Measurements from ENCODE around the gene DEAF1.

Gene DEAF1

DNA sequence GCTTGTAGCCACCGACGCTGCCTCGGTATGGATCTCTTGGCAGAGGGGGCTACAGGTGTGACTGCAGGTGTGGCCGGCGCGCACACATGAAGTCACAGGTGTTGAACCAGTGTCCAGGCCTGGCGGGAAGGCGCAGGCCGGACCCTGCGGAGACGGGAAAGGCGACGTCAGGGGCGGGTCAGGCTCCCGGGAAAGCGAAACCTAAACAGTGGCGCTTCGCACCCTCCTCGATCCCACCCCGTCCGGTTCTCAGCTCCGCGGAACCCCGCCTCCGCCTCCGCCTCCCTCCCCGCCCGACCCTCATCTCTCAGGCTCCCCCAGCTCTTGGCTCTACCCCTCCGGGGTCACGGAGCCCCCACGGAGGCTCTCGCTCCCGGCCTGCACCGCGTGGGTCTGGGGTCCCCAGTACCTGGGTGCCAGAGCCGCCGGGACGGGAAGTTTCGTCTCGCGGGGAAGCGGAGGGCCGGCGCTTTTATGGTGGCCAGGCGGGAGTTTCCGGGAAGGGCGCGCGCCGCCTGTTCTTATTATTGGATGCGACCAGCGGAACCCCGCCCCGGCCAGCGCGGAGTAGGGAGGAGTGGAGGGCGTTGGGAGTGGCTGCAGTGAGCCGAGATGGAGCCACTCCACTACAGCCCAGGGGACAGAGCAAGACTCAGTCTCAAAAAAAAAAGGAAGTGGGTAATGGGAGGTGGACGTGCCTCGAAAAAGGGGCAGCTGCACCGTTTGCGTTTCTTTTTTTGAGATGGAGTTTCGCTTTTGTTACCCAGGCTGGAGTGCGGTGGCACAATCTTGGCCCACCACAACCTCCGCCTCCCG, 79.3 kb downstream of the DEAF1 start, which contains the start of gene IRF7:
TSS of gene IRF7 (minus strand) at position 447 of the 816 bp plus-strand sequence. CDS start 586 bp downstream, outside the sequence.
- peak; percentile 73 for DNase-seq (ENCODE audit: low read depth)
- peak within 1 kb of the TSS; percentile 59 for H3K4me3 ChIP-seq (ENCODE audit: low read depth, low read length)
- TF ChIP-seq, protein P1, sequence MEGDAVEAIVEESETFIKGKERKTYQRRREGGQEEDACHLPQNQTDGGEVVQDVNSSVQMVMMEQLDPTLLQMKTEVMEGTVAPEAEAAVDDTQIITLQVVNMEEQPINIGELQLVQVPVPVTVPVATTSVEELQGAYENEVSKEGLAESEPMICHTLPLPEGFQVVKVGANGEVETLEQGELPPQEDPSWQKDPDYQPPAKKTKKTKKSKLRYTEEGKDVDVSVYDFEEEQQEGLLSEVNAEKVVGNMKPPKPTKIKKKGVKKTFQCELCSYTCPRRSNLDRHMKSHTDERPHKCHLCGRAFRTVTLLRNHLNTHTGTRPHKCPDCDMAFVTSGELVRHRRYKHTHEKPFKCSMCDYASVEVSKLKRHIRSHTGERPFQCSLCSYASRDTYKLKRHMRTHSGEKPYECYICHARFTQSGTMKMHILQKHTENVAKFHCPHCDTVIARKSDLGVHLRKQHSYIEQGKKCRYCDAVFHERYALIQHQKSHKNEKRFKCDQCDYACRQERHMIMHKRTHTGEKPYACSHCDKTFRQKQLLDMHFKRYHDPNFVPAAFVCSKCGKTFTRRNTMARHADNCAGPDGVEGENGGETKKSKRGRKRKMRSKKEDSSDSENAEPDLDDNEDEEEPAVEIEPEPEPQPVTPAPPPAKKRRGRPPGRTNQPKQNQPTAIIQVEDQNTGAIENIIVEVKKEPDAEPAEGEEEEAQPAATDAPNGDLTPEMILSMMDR (IDR thresholded peaks at IDR 0.05; ENCODE audit: control insufficient read depth, extremely low read depth, insufficient read depth), result no peak

DNA sequence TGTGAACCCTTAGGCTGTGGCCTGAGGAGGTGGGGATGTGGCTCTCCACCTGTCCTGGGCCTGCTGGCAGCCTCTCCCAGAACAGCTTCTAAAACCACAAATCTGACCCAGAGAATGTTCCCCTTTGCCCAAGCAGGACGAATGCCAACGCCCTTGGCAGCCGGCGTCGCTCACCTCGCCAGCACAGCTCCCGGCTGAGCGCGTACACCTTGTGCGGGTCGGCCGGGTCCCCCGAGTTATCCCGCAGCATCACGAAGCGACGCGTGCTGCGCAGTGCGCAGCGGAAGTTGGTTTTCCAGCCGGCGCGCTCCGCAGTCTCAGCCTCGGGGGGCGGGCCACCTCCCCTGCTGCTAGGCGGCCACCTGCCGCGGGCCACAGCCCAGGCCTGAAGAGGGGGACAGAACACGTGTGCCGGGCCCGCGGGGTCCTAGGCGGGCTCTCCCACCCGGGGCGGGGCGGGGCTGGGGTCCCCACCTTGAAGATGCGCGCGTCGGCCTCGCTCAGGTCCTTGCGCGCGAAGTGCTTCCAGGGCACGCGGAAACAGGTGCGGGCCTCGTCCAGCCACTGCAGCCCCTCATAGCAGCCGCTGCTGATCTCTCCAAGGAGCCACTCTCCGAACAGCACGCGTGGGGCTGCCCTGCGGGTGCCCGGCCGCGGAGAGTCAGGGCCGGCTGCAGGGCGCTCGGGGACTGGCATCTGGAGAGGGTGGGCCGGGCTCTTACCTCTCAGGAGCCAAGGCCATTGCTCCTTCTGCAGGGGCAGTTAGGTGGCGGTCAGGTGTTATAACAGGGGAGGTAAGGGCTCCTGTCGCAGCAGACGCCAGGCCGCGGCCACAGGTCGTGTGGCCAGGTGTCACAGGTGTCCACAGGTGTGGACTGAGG, 80.2 kb downstream of the DEAF1 start:
- H3K4me3 ChIP-seq (ENCODE audit: low read depth, low read length), result peak overlapping the region; percentile 59
- TF ChIP-seq, protein P1 (IDR thresholded peaks at IDR 0.05; ENCODE audit: control insufficient read depth, extremely low read depth, insufficient read depth), result no peak
- DNase-seq (ENCODE audit: low read depth), result peak; percentile 25

DNA sequence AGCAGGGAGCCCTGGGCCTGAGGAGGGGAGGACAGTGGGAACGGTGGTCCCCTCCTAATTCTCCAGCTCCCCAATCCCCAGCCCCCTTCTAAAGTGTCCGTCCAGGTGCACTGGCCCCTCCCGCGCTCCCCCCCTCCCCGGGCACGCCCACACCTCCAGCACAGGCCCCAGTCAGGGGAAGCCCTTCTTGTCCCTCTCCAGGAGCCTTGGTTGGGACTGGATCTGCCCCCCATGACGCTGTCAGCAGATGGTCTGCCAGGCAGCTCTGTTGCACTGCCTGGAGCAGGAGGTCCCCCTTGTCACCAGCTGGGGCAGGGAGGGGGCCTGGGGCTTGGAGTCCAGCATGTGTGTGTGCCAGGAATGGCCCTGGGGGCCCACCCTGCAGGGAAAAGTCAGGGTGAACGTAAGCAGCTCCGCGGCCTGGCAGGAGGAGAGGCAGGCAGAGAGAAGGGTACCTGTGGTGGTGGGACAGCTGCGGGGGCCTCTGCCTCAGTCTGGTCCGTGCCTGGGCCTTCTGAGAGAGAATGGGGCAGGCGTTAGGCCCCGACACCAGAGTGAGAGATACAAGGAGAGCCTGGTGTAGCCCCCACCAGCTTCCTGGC, 80.9 kb downstream of the DEAF1 start:
- peak overlapping the region; percentile 59 for H3K4me3 ChIP-seq (ENCODE audit: low read depth, low read length)
- no peak for DNase-seq (ENCODE audit: low read depth)
- TF ChIP-seq, protein P1 (IDR thresholded peaks at IDR 0.05; ENCODE audit: control insufficient read depth, extremely low read depth, insufficient read depth), result no peak

DNA sequence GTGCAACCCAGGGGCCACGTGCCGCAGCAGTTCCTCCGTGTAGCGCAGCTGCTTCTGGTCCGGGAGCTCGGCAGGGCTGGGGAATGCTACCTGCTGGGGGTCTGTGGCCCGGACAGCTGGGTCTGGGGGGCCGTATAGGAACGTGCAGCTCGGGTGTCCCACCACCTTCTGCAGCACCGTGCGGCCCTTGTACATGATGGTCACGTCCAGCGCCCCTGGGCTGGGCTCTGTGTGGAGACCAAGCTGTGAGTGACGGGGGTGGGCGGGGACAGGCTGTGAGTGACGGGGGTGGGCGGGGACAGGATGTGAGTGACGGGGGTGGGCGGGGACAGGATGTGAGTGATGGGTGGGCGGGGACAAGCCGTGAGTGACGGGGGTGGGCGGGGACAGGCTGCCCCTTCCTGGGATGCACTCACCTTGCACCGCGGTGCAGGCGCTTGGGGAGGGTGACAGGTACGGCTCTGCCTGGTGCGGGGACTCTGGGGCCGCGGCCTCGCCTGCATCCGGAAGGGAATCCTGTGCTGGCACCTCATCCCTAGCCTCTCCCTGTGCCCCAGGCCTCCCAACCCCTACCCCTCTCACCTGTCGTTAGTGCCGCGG, 81.6 kb downstream of the DEAF1 start:
- TF ChIP-seq, protein P1 (IDR thresholded peaks at IDR 0.05; ENCODE audit: control insufficient read depth, extremely low read depth, insufficient read depth), result no peak
- peak overlapping the region; percentile 59 for H3K4me3 ChIP-seq (ENCODE audit: low read depth, low read length)
- peak; percentile 51 for DNase-seq (ENCODE audit: low read depth)

DNA sequence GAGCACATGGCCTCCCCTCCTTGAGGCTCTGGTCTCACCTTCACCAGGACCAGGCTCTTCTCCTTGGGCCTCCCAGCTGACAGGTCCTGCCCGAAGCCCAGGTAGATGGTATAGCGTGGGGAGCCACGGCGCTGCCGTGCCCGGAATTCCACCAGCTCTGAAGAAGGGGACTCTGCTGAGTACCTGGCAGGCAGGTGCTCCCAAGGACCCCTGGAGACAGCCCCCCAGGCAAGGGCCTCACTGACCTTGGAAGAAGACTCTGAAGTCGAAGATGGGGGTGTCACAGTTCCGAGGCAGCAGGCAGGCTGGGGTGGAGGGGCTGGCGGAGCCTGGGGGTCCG, 82.1 kb downstream of the DEAF1 start:
- no peak for DNase-seq (ENCODE audit: low read depth)
- H3K4me3 ChIP-seq (ENCODE audit: low read depth, low read length), result no peak overlapping the region
- TF ChIP-seq, protein P1 (IDR thresholded peaks at IDR 0.05; ENCODE audit: control insufficient read depth, extremely low read depth, insufficient read depth), result no peak

DNA sequence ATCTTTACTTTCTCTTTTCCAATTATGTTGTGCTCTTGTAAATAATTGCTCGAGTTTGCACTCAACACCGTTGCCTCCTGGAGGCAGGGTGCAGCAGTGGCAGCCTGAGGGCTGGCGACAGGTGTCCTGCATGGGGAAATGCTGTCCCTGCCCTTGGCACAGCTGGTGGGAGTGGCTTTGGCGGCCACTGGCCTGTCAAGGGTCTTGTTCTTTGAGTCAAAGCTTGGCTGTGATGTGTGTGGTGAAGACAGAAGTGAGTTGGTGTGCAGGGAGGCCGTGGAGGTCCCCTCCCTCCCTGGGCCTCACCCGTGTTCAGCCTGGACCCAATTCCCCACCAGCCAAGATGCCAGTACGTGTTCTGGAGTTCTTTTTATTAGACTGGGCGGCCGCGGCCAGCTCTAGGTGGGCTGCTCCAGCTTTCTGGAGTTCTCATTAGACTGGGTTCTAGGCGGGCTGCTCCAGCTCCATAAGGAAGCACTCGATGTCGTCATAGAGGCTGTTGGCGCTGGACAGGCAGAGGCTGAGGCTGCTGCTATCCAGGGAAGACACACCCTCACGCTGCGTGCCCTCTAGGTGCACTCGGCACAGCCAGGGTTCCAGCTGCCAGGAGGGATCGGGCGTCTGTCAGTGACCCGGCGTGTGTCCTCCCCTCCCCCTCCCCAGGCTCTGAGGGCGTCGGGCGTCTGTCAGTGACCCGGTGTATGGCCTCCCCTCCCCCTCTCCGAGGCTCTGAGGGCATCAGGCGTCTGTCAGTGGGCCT, 82.6 kb downstream of the DEAF1 start:
- DNase-seq (ENCODE audit: low read depth), result peak; percentile 11
- TF ChIP-seq, protein P1 (IDR thresholded peaks at IDR 0.05; ENCODE audit: control insufficient read depth, extremely low read depth, insufficient read depth), result peak; percentile 22; the same call in 1 of the 2 replicates
- no peak overlapping the region for H3K4me3 ChIP-seq (ENCODE audit: low read depth, low read length)
